GM18498 (cell line): ENCODE results near the gene TMEM106C.

Experiments used
- ATAC-seq: cut with Tn5 transposase; IDR thresholded peaks from one replicate; pipeline ENCODE4 v1.9.1; 2021; ENCODE audit warnings: mild to moderate bottlenecking, moderate library complexity; ENCODE audit not compliant: unreplicated experiment

TMEM106C gene

DNA sequence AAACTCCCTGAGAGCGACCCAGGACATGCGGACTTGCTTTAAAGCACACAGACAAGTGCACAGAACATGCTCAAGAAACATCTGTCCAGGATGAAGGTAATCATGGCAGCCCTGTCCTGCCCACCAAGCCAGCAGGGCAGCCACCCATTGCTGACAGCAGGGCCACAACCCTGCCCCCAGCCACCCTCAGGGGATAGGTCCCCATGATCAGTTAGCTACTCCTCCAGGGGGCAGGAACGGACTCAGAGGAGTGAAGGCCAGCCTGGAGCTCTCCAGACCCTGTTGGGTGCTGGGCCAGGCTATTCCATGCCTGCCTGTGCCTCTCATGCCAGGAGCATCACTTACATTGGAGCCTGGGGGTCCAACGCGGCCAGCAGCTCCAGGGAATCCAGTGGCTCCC lies 15.8 kb downstream of the TMEM106C start:
- no peak for ATAC-seq

- no peak for ATAC-seq
These were observed 16.3 kb downstream of the TMEM106C start for GRCh38 chr12:47979686-47980085.

DNA sequence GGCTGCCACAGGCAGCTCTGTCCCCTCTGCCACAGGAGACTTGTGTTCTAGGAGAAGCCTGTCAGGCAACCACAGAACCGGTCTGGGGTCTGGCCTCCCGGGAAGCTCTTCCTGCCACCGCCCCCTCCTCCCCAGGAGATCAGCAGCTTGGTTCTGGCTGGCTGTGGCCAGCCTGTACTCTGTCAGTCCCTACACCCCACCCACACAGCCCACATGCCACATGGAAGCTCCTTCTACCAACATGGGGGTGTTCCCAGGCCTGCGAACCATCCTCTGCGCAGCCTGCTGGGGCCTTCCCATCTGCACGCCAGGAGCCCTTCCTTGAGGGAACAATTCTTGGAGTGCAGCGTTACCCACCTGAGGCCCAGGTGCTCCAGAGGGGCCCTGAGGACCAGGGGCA lies 16.8 kb downstream of the TMEM106C start:
- ATAC-seq, result no peak

DNA sequence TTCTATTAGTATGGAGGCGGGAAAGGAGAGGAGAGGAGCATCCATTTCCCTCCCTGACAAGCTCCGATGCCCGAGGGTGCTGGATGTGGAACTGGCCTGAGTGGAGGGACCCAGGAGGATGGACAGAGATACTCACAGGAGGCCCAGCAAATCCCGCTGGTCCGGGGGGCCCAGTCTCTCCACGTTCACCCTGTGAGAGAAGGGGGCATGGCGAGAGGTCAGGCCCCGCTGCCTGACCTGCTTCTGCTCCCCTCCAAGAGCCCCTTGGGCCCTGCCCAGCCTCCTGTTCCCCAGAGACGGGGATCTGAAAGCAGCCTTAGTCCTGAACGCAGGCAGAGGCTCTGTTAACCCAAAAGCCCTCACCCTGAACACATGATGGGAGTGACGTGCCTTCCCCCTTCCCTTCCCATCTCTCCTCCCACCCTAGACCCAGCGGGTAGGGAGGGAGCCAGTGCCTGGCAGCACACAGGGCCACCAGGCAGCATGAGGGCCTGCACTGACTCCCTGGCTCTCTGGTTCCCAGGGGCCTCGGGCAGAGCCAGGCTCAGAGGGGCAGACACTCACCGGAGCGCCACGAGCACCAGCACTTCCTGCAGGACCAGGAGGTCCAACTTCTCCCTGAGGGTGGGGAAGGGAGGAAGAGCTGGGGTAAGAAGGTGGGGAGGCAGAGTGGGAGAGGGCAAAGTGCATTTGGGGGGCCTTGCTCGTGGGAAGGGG lies 17.5 kb downstream of the TMEM106C start:
- no peak for ATAC-seq

GRCh38 chr12:47981496-47982260 lies 18.3 kb downstream of the TMEM106C start:
- ATAC-seq, result no peak

DNA sequence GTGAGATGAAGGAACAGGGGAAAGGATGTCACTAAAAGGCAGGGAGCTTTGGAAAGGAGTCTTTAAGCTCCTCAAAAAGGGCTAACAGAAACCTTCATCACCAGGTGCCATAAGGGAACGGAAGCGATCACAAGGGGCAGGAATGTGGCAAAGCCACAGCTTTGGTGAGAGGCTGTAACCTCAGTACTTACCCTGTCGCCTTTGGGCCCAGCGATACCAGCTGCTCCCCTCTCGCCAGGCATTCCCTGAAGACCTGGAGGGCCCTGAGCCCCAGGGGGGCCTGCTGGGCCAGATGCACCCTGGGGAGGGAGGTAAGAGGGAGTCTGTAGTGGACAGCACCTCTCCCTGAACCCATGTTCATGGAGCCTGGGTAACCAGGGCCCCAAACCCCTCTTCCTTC lies 18.9 kb downstream of the TMEM106C start:
- no peak for ATAC-seq

DNA sequence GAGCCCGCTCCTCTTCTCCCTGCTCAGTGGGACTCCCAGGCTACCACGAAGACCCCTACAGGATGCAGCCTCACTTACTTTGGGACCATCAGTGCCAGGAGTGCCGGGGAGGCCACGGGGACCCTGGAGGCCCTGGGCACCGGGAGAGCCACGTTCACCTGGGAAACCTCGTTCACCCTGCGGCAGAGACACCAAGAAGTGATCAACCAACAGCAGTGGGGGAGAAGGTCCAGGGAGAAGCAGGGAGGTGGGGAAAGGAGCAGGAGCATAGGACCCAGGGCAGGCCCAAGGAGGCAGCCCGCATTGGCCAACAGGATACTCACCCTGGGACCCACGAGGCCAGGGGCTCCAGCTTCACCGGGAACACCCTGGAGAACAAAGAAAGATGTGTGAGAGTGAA lies 19.4 kb downstream of the TMEM106C start:
- no peak for ATAC-seq

DNA sequence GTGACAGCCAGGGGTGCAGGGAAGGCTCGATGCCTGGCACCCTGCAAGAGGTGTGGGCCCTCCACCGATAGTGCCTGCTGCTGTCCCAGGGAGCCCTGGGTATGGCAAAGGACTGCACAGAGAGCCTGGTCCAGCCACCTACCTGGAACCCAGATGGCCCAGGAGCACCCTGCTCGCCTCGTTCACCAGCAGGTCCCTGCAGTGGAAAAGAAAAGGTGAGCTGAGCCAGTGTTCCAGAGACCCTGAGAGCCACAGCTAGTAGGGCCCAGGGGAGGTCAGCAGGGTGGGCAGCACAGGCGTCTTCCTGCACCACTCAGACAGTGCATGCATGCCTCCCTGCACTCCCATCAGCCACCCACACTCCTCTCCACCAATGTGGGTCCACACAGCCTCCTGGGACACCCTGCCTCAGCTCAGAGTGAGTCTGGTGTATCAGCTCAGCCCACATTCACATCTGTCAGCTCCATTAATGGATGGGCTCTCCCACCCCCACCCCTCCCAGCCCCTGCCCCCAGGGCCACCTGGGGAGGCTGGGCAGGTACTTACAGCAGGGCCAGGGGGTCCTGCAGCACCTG lies 20.2 kb downstream of the TMEM106C start:
- no peak for ATAC-seq

DNA sequence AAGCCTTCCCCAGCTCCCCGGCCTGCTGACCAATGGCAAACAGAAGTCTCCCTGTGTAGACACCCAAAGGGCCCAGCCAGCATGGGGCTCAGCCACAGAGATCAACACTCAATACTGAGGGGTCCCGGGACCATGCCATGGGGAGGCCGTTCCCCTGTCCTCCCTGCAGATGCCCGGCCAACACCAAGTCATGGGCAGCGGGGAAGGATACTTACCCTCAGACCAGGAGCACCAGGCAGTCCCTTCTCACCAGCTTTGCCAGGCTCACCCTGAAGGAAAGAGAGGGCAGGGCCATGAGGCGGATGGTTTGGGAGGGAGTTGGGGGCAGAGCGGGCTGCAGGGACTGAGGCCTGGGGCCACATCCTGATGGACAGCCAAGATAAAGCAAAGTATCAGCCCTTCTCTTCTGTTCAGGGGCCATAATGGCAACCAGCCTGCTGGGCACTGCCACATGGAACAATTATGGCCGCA lies 21.0 kb downstream of the TMEM106C start:
- no peak for ATAC-seq

- ATAC-seq, result no peak
These were observed 22.3 kb downstream of the TMEM106C start for GRCh38 chr12:47985596-47986290.

GRCh38 chr12:47986291-47986660 lies 22.9 kb downstream of the TMEM106C start:
- no peak for ATAC-seq

- no peak for ATAC-seq
These were observed 23.4 kb downstream of the TMEM106C start for GRCh38 chr12:47986832-47987231.

GRCh38 chr12:47987411-47988072 lies 24.1 kb downstream of the TMEM106C start:
- no peak for ATAC-seq

GRCh38 chr12:47988073-47989022 lies 25.0 kb downstream of the TMEM106C start:
- ATAC-seq, result no peak

GRCh38 chr12:47989023-47989417 lies 25.6 kb downstream of the TMEM106C start:
- ATAC-seq, result no peak

DNA sequence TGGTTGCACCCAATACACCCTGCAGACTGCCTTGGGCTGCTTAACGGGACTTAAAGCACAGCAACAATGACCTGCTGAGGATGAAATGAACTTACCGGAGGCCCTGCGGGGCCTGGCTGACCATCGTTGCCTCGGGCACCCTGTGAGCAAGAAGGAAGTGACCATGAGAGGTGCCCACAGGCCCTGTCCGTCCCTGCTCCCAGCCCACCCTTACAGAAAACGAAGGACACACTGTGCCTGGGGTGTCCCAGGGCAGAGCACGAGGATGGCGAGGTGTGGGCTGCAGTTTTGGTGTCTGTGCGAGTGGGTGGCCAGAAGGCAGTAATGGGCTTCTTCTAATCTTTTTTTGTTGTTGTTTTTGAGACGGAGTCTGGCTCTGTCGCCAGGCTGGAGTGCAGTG lies 26.3 kb downstream of the TMEM106C start:
- no peak for ATAC-seq

- peak; percentile 95 for ATAC-seq
These were observed 27.1 kb downstream of the TMEM106C start for GRCh38 chr12:47990351-47991105.

- no peak for ATAC-seq
These were observed 28.0 kb downstream of the TMEM106C start for GRCh38 chr12:47991106-47992061.
